ENCODE data around the gene ATF7.

Gene ATF7

GRCh38 chr12:53463802-53464560, 162.2 kb downstream of the ATF7 start:
- Histone ChIP-seq H3K4me3 (replicated peaks; ENCODE audit: insufficient read depth, low read length) (no peak overlapping the region), H3K27ac (replicated peaks) (no peak overlapping the region), H3K27me3 (ENCODE audit: insufficient read depth, poor library complexity, severe bottlenecking) (no peaks in the 10 kb centered on the region)
- no peak for DNase-seq (ENCODE audit: low read depth in 1 of 2, low spot score in 1 of 2)
- TF ChIP-seq SPI1 (IDR thresholded peaks at IDR 0.05; ENCODE audit: borderline replicate concordance, low read depth) (peak; percentile 19; the same call in 1 of the 2 replicates), CTCF (IDR thresholded peaks at IDR 0.05; ENCODE audit: insufficient read depth, low read length) (no peak)

DNA sequence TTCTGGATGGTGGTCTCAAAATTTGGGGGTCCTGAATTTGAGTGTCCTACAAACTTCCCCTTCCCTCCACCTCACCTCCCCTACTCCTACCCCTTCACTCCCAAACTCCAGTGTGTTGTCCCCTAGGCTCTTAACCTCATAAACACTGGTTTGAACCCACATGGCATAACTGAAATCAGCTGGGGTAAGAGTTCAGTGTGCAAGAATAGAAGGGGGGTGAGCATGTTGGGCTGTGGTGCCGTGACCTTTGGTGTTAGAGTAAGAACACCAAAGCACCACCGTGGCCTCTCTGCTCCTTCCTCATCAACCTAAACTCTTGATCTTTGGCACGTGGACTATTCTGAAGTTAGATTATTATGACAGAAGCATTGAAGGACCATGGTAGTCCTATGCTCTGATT, 163.2 kb downstream of the ATF7 start:
- Histone ChIP-seq H3K4me3 (replicated peaks; ENCODE audit: insufficient read depth, low read length) (no peak overlapping the region), H3K27me3 (ENCODE audit: insufficient read depth, poor library complexity, severe bottlenecking) (no peaks in the 10 kb centered on the region), H3K27ac (replicated peaks) (no peak overlapping the region)
- TF ChIP-seq REST (IDR thresholded peaks at IDR 0.05; ENCODE audit: insufficient replicate concordance, low read depth) (no peak), POLR2AphosphoS5 (IDR thresholded peaks at IDR 0.05; ENCODE audit: low read depth) (no peak), CTCF (IDR thresholded peaks at IDR 0.05; ENCODE audit: insufficient read depth, low read length) (no peak), GABPA (IDR thresholded peaks at IDR 0.05; ENCODE audit: low read depth) (no peak), SPI1 (IDR thresholded peaks at IDR 0.05; ENCODE audit: borderline replicate concordance, low read depth) (no peak)
- DNase-seq (ENCODE audit: low read depth in 1 of 2, low spot score in 1 of 2), result no peak

DNA sequence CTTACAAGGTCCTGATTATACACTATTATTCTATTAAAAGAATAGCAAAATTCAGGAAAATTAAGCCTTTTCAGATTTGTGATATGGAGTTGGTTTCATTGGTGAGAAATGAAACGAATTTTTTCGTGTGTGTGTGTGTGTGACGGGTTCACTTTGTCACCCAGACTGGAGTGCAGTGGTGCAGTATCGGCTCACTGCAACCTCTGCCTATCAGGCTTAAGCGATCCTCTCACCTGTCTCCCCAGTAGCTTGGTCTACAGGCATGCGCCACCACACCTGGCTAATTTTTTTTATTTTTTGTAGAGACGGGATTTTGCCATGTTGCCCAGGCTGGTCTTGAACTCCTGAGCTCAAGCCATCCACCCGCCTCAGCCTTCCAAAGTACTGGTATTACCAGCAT, 164.6 kb downstream of the ATF7 start:
- H3K4me3 ChIP-seq (replicated peaks; ENCODE audit: insufficient read depth, low read length), result no peak overlapping the region
- no peaks in the 10 kb centered on the region for H3K27me3 ChIP-seq (ENCODE audit: insufficient read depth, poor library complexity, severe bottlenecking)
- TF ChIP-seq SPI1 (IDR thresholded peaks at IDR 0.05; ENCODE audit: borderline replicate concordance, low read depth) (no peak), POLR2AphosphoS5 (IDR thresholded peaks at IDR 0.05; ENCODE audit: low read depth) (no peak), CTCF (IDR thresholded peaks at IDR 0.05; ENCODE audit: insufficient read depth, low read length) (no peak), GABPA (IDR thresholded peaks at IDR 0.05; ENCODE audit: low read depth) (no peak), REST (IDR thresholded peaks at IDR 0.05; ENCODE audit: insufficient replicate concordance, low read depth) (no peak)
- H3K27ac ChIP-seq (replicated peaks), result no peak overlapping the region
- DNase-seq (ENCODE audit: low read depth in 1 of 2, low spot score in 1 of 2), result no peak

DNA sequence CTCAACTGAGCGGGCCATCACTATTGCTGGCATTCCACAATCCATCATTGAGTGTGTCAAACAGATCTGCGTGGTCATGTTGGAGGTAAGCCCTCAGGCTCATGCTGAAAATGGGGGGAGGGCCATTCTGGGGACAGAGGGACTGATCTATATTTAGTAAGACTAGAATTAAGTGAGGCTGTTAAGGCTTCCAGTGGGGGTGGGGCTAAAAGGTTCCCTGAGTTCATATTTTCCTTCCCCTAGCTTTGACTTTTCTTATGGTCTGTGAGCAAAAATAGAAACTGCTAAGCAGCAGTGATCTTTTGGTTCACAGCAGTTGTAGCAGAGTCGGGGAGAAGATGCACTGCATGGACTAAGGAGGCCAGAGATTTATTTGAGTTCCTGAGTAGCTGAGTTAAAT, 165.1 kb downstream of the ATF7 start:
- no peak for TF ChIP-seq GABPA (IDR thresholded peaks at IDR 0.05; ENCODE audit: low read depth)
- no peak for TF ChIP-seq REST (IDR thresholded peaks at IDR 0.05; ENCODE audit: insufficient replicate concordance, low read depth)
- no peak for TF ChIP-seq POLR2AphosphoS5 (IDR thresholded peaks at IDR 0.05; ENCODE audit: low read depth)
- no peak for TF ChIP-seq SPI1 (IDR thresholded peaks at IDR 0.05; ENCODE audit: borderline replicate concordance, low read depth)
- no peak for TF ChIP-seq CTCF (IDR thresholded peaks at IDR 0.05; ENCODE audit: insufficient read depth, low read length)
- no peak for DNase-seq (ENCODE audit: low read depth in 1 of 2, low spot score in 1 of 2)
- H3K4me3 ChIP-seq (replicated peaks; ENCODE audit: insufficient read depth, low read length), result no peak overlapping the region
- H3K27ac ChIP-seq (replicated peaks), result no peak overlapping the region
- H3K27me3 ChIP-seq (ENCODE audit: insufficient read depth, poor library complexity, severe bottlenecking), result no peaks in the 10 kb centered on the region

Data from HL-60 (cell line).